B cell (primary cell): Measurements from ENCODE around the gene SMIM9. TPM values are rescaled to one million over a fixed set of nuclear protein-coding genes. Genes with fewer than 3 reads are reported as not detected.

ENCODE experiments used
- ATAC-seq: fragments of 200-7000 bp; cut with Tn5 transposase; one replicate; pipeline ENCODE4 v1.10.0; 2021; ENCODE audit warnings: low read depth, mild to moderate bottlenecking, moderate number of reproducible peaks, moderate library complexity
- CTCF ChIA-PET: fragments of 350-600 bp; sonication (Branson Sonifier 250); formaldehyde crosslinking; loops from one replicate; lab custom pipeline; 2021; ENCODE audit warnings: antibody characterized with exemption, inconsistent platforms; lab: Charles Lee
- POLR2A ChIA-PET: fragments of 350-600 bp; sonication (Branson Sonifier 250); formaldehyde crosslinking; loops from one replicate; lab custom pipeline; 2021; ENCODE audit warnings: antibody characterized with exemption; lab: Charles Lee
- DNase-seq: peaks from one replicate; pipeline ENCODE4 v3.0.0; 2013
- H2AFZ ChIP-seq: 2 replicates; pipeline ENCODE4 v1.6.1; 2012; ENCODE audit warnings: mild to moderate bottlenecking, low read depth, low read length; ENCODE audit not compliant: insufficient read depth, poor library complexity, severe bottlenecking
- H3K27ac ChIP-seq, 2 donors: 1 replicate in 1 of 2; 2 replicates in 1 of 2; pipeline ENCODE4 v1.5.1; 2012 to 2013; ENCODE audit warnings: low read length in 2 of 2, mild to moderate bottlenecking in 2 of 2, moderate library complexity in 1 of 2
- H3K27me3 ChIP-seq, 4 experiments: fragments of 200-600 bp in 1 of 4; sonication (generic) in 1 of 4; replicated peaks in 1 of 4; 1 replicate in 2 of 4; 2 replicates in 2 of 4; pipeline versions ENCODE4 v1.6.1 to v1.7.0; 2013 to 2016; ENCODE audit warnings: low read length in 3 of 4, mild to moderate bottlenecking in 2 of 4, mixed read lengths in 1 of 4, moderate library complexity in 1 of 4; ENCODE audit not compliant: insufficient read depth in 4 of 4, control insufficient read depth in 3 of 4; ENCODE audit errors: control extremely low read depth in 1 of 4
- H3K36me3 ChIP-seq, 2 experiments: replicated peaks in 1 of 2; 1 replicate in 1 of 2; 2 replicates in 1 of 2; pipeline versions ENCODE4 v1.6.1 to v1.7.1; 2013; ENCODE audit warnings: low read length in 1 of 2; ENCODE audit not compliant: insufficient read depth in 2 of 2, control insufficient read depth in 1 of 2; ENCODE audit errors: control extremely low read depth in 1 of 2, extremely low read depth in 1 of 2
- H3K4me1 ChIP-seq, 2 donors: fragments of 200-600 bp in 1 of 2; sonication (generic) in 1 of 2; 1 replicate in 1 of 2; 2 replicates in 1 of 2; pipeline versions ENCODE4 v1.5.1 to v1.6.1; 2013 to 2017; ENCODE audit warnings: low read length in 2 of 2; ENCODE audit not compliant: control insufficient read depth in 2 of 2, insufficient read depth in 2 of 2
- H3K4me2 ChIP-seq: replicated peaks from 2 replicates; pipeline ENCODE3; 2012; ENCODE audit warnings: mild to moderate bottlenecking, low read depth, low read length; ENCODE audit not compliant: poor library complexity, severe bottlenecking
- H3K4me3 ChIP-seq, 5 experiments: fragments of 200-600 bp in 1 of 5; sonication (generic) in 1 of 5; 1 replicate in 3 of 5; 2 replicates in 2 of 5; pipeline versions ENCODE4 v1.5.1 to v1.7.0; 2011 to 2016; ENCODE audit warnings: low read length in 4 of 5, mild to moderate bottlenecking in 4 of 5, low read depth in 2 of 5, control low read depth in 1 of 5, moderate library complexity in 1 of 5; ENCODE audit not compliant: insufficient read depth in 1 of 5; ENCODE audit errors: control extremely low read depth in 1 of 5, extremely low read depth in 1 of 5
- H3K79me2 ChIP-seq: fragments of 200-600 bp; sonication (generic); one replicate; pipeline ENCODE4 v1.6.0; 2016; ENCODE audit warnings: low read length; ENCODE audit not compliant: control insufficient read depth, insufficient read depth
- H3K9ac ChIP-seq: fragments of 200-600 bp; sonication (generic); 2 replicates; pipeline ENCODE4 v1.6.1; 2017; ENCODE audit warnings: mild to moderate bottlenecking, low read length, moderate library complexity
- H3K9me3 ChIP-seq, 3 donors: one replicate each; pipeline versions ENCODE4 v1.6.1 to v1.7.1; 2013; ENCODE audit warnings: low read length in 2 of 3; ENCODE audit not compliant: control insufficient read depth in 2 of 3, insufficient read depth in 1 of 3; ENCODE audit errors: control extremely low read depth in 1 of 3
- H4K20me1 ChIP-seq: 2 replicates; pipeline ENCODE4 v1.6.0; 2012; ENCODE audit warnings: mild to moderate bottlenecking, low read length; ENCODE audit not compliant: insufficient read depth, control insufficient read depth, poor library complexity, severe bottlenecking
- H3K27ac Mint-ChIP-seq: one replicate; pipeline ENCODE4 v1.8.0; 2021; ENCODE audit warnings: mixed read lengths
- H3K27me3 Mint-ChIP-seq: one replicate; pipeline ENCODE4 v1.8.0; 2021; ENCODE audit warnings: mixed read lengths
- H3K4me1 Mint-ChIP-seq: one replicate; pipeline ENCODE4 v1.8.0; 2021; ENCODE audit warnings: mixed read lengths
- H3K4me3 Mint-ChIP-seq: one replicate; pipeline ENCODE4 v1.8.0; 2021; ENCODE audit warnings: mixed read lengths
- H3K9me3 Mint-ChIP-seq: one replicate; pipeline ENCODE4 v1.8.0; 2022; ENCODE audit warnings: mixed read lengths; ENCODE audit not compliant: insufficient read depth
- CTCF ChIP-seq: fragments of 200-600 bp; IDR thresholded peaks from one replicate; pipeline ENCODE4 v1.8.0; 2022; ENCODE audit warnings: antibody characterized with exemption, mild to moderate bottlenecking
- EZH2 ChIP-seq: IDR thresholded peaks from 2 replicates; pipeline ENCODE4 v1.6.1; 2012; ENCODE audit warnings: borderline replicate concordance, low read depth, mild to moderate bottlenecking, moderate library complexity, low read length; ENCODE audit not compliant: insufficient read depth, poor library complexity, severe bottlenecking
- WGBS: methylation state at CpG from one replicate; pipeline ENCODE4 v1.1.5; 2013; ENCODE audit warnings: missing lambda C conversion rate; ENCODE audit not compliant: insufficient coverage; 5-methylcytosine and 5-hydroxymethylcytosine counted together
- intact Hi-C: fragments of 100-400 bp; cut with micrococcal nuclease; formaldehyde crosslinking; loops from one replicate; pipeline ENCODE4 v1.10.0; 2022
- polyA plus RNA-seq: library from polyadenylated mRNA; depleted of rRNA; stranded (reverse); fragments of >200 nt; gene quantifications from 2 replicates; pipeline ENCODE4 v1.2.3, GENCODE V29; 2012
- total RNA-seq, 2 donors: library from RNA; stranded (reverse); fragments of 120-200 nt in 1 of 2; gene quantifications; 1 replicate in 1 of 2; 2 replicates in 1 of 2; pipeline versions ENCODE4 v1.2.3 to v1.2.4, GENCODE V29; 2013 to 2022

The SMIM9 gene
- total and polyA plus RNA-seq, 2 donors (not counting 1 experiment from before 2014, with no cell fraction given): not detected

GRCh38 chrX:154799556-154800348 is 34.7 kb downstream of the SMIM9 start:
- Histone ChIP-seq H4K20me1 (no peaks in the 10 kb centered on the region), H3K4me3 (no peak overlapping the region), H2AFZ (peak overlapping the region; percentile 54), H3K4me1 (peaks cover 11 to 12% of the 10 kb centered on the region in 2 donors), H3K27ac (no peak overlapping the region), H3K9ac (no peak overlapping the region), H3K36me3 (no peaks in the 10 kb centered on the region), H3K27me3 (no peaks in the 10 kb centered on the region), H3K4me2 (no peak overlapping the region), H3K9me3 (no peaks in the 10 kb centered on the region), H3K79me2 (no peaks in the 10 kb centered on the region)
- POLR2A ChIA-PET: no interaction called here
- whole genome bisulfite sequencing: 17% methylated on average over 1 of the region's 9 CpGs
- peaks cover 31% of the 10 kb centered on the region for H3K4me1 Mint-ChIP-seq
- intact Hi-C loops: loop anchor here (10.0 kb wide), 1 partner anchor 225 kb away; the partner anchor contains the start of genes F8 and FUNDC2
- DNase-seq (no peak), ATAC-seq (no peak)
- CTCF ChIA-PET: no interaction called here
- no peak overlapping the region for H3K4me3 Mint-ChIP-seq
- TF ChIP-seq EZH2 (no peak), CTCF (no peak)
- no peaks in the 10 kb centered on the region for H3K9me3 Mint-ChIP-seq
- H3K27me3 Mint-ChIP-seq: no peaks in the 10 kb centered on the region
- no peak overlapping the region for H3K27ac Mint-ChIP-seq

GRCh38 chrX:154797006-154797405 is 37.5 kb downstream of the SMIM9 start:
- H3K9ac ChIP-seq: no peak overlapping the region
- no peaks in the 10 kb centered on the region for H3K9me3 Mint-ChIP-seq
- H3K27me3 ChIP-seq: no peaks in the 10 kb centered on the region
- no peak overlapping the region for H3K4me3 Mint-ChIP-seq
- H3K79me2 ChIP-seq: no peaks in the 10 kb centered on the region
- no peak overlapping the region for H3K4me2 ChIP-seq
- ATAC-seq (no peak), DNase-seq (no peak)
- H3K27ac Mint-ChIP-seq: no peak overlapping the region
- no peaks in the 10 kb centered on the region for H4K20me1 ChIP-seq
- ChIA-PET CTCF (no interaction called here), POLR2A (no interaction called here)
- H2AFZ ChIP-seq: no peak overlapping the region
- H3K36me3 ChIP-seq: no peaks in the 10 kb centered on the region
- TF ChIP-seq CTCF (no peak), EZH2 (no peak)
- peaks cover 26% of the 10 kb centered on the region for H3K4me1 Mint-ChIP-seq
- H3K9me3 ChIP-seq: no peaks in the 10 kb centered on the region
- WGBS: no CpG with 5 or more reads among the region's 6 CpGs
- H3K4me1 ChIP-seq: peaks cover 6 to 8% of the 10 kb centered on the region in 2 donors
- H3K27ac ChIP-seq: no peak overlapping the region
- no peak overlapping the region for H3K4me3 ChIP-seq
- H3K27me3 Mint-ChIP-seq: no peaks in the 10 kb centered on the region
- intact Hi-C loops: no loop called here
